ENCODE data around the gene CDHR2. TPM values are rescaled to one million over a fixed set of nuclear protein-coding genes. Genes with fewer than 3 reads are reported as not detected.

The CDHR2 gene
- total RNA-seq, 1 donor from 2014 or later: 0.40 TPM

DNA sequence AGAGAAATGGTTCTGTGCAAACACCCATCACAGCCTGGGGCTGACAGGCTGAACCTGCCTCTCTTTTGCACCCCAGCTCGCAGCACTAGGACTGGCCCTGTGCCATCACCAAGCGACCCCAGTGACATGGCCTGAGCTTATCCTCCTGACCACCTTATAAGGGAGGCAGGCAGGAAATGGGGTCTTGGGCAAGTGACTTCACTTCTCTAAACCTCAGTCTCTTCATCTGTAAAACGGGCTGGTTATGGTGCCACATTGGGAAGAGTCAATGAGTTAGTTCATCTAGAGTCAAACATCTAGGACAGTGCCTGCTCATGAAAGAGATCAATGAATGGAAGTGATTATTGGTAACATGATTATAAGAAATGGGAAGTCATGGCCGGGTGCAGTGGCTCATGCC lies 75.0 kb downstream of the CDHR2 start:
- H3K36me3 Mint-ChIP-seq (ENCODE audit: low read depth): no peaks in the 10 kb centered on the region
- TF ChIP-seq, protein P1, sequence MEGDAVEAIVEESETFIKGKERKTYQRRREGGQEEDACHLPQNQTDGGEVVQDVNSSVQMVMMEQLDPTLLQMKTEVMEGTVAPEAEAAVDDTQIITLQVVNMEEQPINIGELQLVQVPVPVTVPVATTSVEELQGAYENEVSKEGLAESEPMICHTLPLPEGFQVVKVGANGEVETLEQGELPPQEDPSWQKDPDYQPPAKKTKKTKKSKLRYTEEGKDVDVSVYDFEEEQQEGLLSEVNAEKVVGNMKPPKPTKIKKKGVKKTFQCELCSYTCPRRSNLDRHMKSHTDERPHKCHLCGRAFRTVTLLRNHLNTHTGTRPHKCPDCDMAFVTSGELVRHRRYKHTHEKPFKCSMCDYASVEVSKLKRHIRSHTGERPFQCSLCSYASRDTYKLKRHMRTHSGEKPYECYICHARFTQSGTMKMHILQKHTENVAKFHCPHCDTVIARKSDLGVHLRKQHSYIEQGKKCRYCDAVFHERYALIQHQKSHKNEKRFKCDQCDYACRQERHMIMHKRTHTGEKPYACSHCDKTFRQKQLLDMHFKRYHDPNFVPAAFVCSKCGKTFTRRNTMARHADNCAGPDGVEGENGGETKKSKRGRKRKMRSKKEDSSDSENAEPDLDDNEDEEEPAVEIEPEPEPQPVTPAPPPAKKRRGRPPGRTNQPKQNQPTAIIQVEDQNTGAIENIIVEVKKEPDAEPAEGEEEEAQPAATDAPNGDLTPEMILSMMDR (IDR thresholded peaks at IDR 0.05): no peak
- peaks cover 47% of the 10 kb centered on the region for H3K27me3 Mint-ChIP-seq (ENCODE audit: low read depth)
- no peak for DNase-seq (ENCODE audit: low spot score)
- peaks cover 11% of the 10 kb centered on the region for H3K4me1 Mint-ChIP-seq (ENCODE audit: low read depth)
- H3K4me3 Mint-ChIP-seq (ENCODE audit: unreplicated experiment): no peak overlapping the region
- no peaks in the 10 kb centered on the region for H3K9me3 Mint-ChIP-seq (ENCODE audit: low read depth)
- H3K27ac Mint-ChIP-seq (ENCODE audit: unreplicated experiment): no peak overlapping the region

DNA sequence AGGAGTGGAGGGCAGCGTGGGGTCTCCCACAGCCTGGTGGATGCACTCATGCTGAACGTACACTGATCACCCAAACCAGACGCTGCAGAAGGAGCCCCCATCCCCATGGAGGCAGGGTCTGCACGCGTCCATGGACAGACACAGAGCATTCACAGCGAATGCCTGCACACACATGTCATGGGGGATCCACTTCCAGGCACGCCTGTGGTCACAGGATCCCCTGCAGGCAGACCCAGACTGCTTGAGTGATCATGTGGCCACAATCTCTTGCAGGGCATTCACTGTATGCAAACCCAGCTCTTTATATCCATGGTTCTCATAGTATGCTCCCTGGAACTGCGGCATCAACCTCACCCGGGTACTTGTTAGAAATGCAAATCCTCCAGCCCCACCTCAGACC lies 75.8 kb downstream of the CDHR2 start:
- H3K27me3 Mint-ChIP-seq (ENCODE audit: low read depth): peaks cover 54% of the 10 kb centered on the region
- H3K36me3 Mint-ChIP-seq (ENCODE audit: low read depth): no peaks in the 10 kb centered on the region
- no peak overlapping the region for H3K27ac Mint-ChIP-seq (ENCODE audit: unreplicated experiment)
- peaks cover 14% of the 10 kb centered on the region for H3K4me1 Mint-ChIP-seq (ENCODE audit: low read depth)
- TF ChIP-seq, protein P1 (IDR thresholded peaks at IDR 0.05): no peak
- H3K4me3 Mint-ChIP-seq (ENCODE audit: unreplicated experiment): no peak overlapping the region
- DNase-seq (ENCODE audit: low spot score): no peak
- no peaks in the 10 kb centered on the region for H3K9me3 Mint-ChIP-seq (ENCODE audit: low read depth)

DNA sequence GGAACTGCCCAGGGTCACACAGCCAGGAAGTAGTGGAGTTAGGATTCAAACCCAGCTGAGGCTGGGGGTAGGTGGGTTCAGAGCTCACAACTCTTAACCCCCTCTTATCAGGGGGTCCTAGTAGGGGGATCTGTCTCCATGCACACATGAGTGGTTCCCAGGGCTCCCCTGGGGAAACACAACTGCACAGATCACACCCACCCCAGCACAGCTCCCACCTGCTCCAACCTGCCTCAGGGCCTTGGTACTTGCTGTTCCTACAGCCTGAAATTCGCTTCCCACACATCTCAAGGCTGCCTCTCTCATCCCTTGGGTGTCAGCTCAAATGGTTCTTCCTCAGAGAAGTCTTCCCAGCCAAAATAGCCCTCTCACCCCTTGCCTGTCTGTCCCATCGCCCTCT lies 76.4 kb downstream of the CDHR2 start:
- Mint-ChIP-seq H3K27me3 (ENCODE audit: low read depth) (peaks cover 51% of the 10 kb centered on the region), H3K4me3 (ENCODE audit: unreplicated experiment) (no peak overlapping the region), H3K36me3 (ENCODE audit: low read depth) (no peaks in the 10 kb centered on the region), H3K27ac (ENCODE audit: unreplicated experiment) (no peak overlapping the region), H3K4me1 (ENCODE audit: low read depth) (peaks cover 10% of the 10 kb centered on the region), H3K9me3 (ENCODE audit: low read depth) (no peaks in the 10 kb centered on the region)
- TF ChIP-seq, protein P1 (IDR thresholded peaks at IDR 0.05): no peak
- DNase-seq (ENCODE audit: low spot score): no peak

DNA sequence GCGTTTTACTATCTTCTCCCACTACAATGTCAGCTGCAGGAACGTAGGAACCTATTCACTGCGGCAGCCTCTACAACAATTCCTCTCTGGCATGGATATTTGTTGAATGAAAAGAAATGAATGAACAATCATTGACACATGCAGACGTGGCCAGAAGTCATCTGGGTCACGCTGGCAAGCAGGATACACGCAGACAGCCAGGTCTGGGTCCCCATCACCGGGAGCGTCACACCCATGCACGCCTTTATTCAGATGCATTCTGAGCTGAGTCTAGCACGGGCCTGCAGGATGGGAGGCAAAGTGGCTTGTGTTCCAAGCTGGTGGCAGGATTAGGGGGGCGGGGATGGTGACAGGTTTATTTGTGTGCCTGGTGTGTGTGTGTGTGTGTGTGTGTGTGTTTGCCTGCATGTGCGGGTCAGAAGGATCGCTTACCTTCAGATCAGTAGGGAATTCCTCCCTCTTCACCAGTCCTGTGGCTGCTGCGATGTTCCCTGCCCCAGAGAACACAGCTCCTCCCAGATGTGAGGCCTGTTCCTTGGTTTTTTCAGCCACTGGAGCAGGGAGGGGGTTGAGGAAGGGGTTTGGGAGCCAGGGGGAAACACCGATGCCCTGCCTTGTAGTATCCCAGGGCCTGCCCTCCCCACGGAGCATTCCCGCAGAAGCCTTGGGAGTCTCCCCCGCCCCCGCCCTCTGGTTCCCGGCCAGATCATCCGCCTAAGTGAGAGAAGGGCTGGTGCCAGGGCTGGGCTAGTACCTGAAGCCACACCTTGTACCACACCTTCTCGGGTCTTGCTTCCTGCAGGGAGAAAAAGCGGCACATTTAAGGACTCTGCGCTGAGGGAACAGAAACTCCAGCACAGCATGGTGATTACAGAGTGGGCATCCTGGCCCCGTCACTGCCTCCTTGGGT lies 77.1 kb downstream of the CDHR2 start:
- peaks cover 57% of the 10 kb centered on the region for H3K27me3 Mint-ChIP-seq (ENCODE audit: low read depth)
- DNase-seq (ENCODE audit: low spot score): no peak
- no peaks in the 10 kb centered on the region for H3K9me3 Mint-ChIP-seq (ENCODE audit: low read depth)
- peaks cover 13% of the 10 kb centered on the region for H3K4me1 Mint-ChIP-seq (ENCODE audit: low read depth)
- peaks cover 2% of the 10 kb centered on the region for H3K36me3 Mint-ChIP-seq (ENCODE audit: low read depth)
- TF ChIP-seq, protein P1 (IDR thresholded peaks at IDR 0.05): no peak
- H3K27ac Mint-ChIP-seq (ENCODE audit: unreplicated experiment): no peak overlapping the region
- H3K4me3 Mint-ChIP-seq (ENCODE audit: unreplicated experiment): no peak overlapping the region

DNA sequence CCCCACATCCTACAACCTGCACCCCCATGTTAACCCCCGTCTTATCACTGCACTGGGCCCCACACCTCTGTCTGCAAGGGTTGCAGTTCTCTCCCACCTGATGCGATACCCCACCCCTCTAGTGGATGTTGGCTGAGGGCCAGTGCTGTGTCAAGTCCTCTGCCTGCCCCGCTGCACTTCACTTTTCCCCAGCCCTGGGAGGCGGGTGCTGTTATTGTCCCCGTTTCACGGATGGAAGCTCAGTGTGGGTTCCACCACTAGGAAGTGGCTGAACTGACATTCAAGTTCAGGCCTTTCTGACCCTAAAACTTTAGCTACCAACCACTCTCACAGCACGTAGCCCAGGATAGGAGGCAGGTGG lies 77.7 kb downstream of the CDHR2 start:
- DNase-seq (ENCODE audit: low spot score): no peak
- peaks cover 2% of the 10 kb centered on the region for H3K36me3 Mint-ChIP-seq (ENCODE audit: low read depth)
- no peaks in the 10 kb centered on the region for H3K9me3 Mint-ChIP-seq (ENCODE audit: low read depth)
- H3K27me3 Mint-ChIP-seq (ENCODE audit: low read depth): peaks cover 63% of the 10 kb centered on the region
- H3K27ac Mint-ChIP-seq (ENCODE audit: unreplicated experiment): no peak overlapping the region
- no peak overlapping the region for H3K4me3 Mint-ChIP-seq (ENCODE audit: unreplicated experiment)
- TF ChIP-seq, protein P1 (IDR thresholded peaks at IDR 0.05): no peak
- peaks cover 11% of the 10 kb centered on the region for H3K4me1 Mint-ChIP-seq (ENCODE audit: low read depth)

Measured in chondrocyte (in vitro differentiated cells).